HepG2 (cell line): ENCODE data around the gene COBL.

Experiments used
- EP300 ChIP-seq, 3 experiments: sonication (generic) in 1 of 3; formaldehyde crosslinking in 1 of 3; IDR thresholded peaks; 2 replicates each; pipeline versions ENCODE4 v1.5.1 to v1.6.1; 2011 to 2020; ENCODE audit warnings: low read depth in 2 of 3, low read length in 2 of 3, borderline replicate concordance in 1 of 3, improper control_type of control experiment in 1 of 3, mild to moderate bottlenecking in 1 of 3, missing genetic modification reagents in 1 of 3, moderate library complexity in 1 of 3
- KAT8 ChIP-seq: IDR thresholded peaks from 2 replicates; pipeline ENCODE4 v1.6.1; 2016; ENCODE audit warnings: missing genetic modification reagents, missing compliant biosample characterization
- MED13 ChIP-seq: sonication (generic); formaldehyde crosslinking; IDR thresholded peaks from 2 replicates; pipeline ENCODE4 v1.5.0; 2020; ENCODE audit warnings: missing genetic modification reagents
- POLR2AphosphoS2 ChIP-seq: IDR thresholded peaks from 2 replicates; pipeline ENCODE4 v1.6.1; 2011; ENCODE audit warnings: low read depth, low read length, improper control_type of control experiment
- RNF2 ChIP-seq: fragments of 450-650 bp; conservative IDR thresholded peaks from 2 replicates; pipeline ENCODE4 v1.6.1; 2016; ENCODE audit warnings: low read depth
- ZBTB7B ChIP-seq: sonication (generic); formaldehyde crosslinking; IDR thresholded peaks from 2 replicates; pipeline ENCODE4 v1.4.0; 2020; ENCODE audit warnings: missing genetic modification reagents

DNA sequence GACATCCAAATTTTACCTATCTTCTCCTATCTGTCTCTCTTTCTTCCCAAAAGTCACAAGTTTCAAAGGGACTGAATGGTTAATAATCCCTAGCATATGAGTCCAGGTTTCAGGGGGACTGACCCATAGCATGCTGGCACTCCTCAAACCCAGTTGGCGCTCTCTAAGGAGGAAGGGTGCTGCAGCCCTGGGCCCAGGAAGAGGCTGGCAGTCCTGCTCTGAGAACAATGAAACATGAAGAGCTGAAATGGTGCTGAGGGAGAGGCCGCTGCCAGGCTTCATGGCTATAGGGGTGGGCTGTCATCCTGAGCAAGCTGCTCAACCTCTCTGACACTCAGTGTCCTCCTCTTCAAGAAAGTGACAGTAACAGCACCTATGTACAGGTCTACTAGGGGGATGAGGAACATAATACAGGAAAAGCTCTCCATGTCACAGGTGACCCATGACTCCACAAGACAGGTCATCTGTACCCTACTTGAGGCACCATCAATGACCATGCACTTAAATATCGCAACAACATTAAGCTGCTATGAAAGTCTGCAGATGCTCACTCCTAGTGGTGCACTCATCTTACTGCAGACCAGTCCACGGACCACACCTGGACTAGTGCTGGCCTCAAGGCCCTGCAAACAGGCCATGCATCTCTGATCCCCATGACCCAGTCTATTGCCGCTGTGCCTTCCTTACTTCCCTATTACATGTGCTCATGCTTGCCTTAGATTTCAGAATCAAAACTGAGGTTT, 17.0 kb downstream of the COBL start:
- TF ChIP-seq RNF2 (no peak), ZBTB7B (CRISPR knock-in tag) (no peak), KAT8 (CRISPR knock-in tag) (no peak), EP300 (IDR thresholded peaks at IDR 0.05; ENCODE audit: low read depth in 2 of 2, low read length in 2 of 2) (no peak), EP300 (CRISPR knock-in tag; IDR thresholded peaks at IDR 0.05; ENCODE audit: borderline replicate concordance) (no peak), POLR2AphosphoS2 (no peak), MED13 (CRISPR knock-in tag) (no peak)
